Neuron (in vitro differentiated cells): ENCODE measurements around the gene ZC2HC1B.
"Not testable (repeated sequence)": the region's sequence is repeated elsewhere in the genome, so short reads cannot be mapped to it uniquely, and the experiment has no call there.

Experiments
- H2AFZ ChIP-seq: one replicate; pipeline ENCODE4 v1.6.1; 2013; ENCODE audit warnings: low read depth, mild to moderate bottlenecking, inconsistent platforms, low read length, moderate library complexity
- H3K27me3 ChIP-seq: one replicate; pipeline ENCODE4 v1.6.1; 2013; ENCODE audit warnings: low read length; ENCODE audit not compliant: insufficient read depth
- H3K36me3 ChIP-seq: one replicate; pipeline ENCODE4 v1.6.1; 2013; ENCODE audit warnings: low read length; ENCODE audit not compliant: insufficient read depth
- H3K4me1 ChIP-seq: one replicate; pipeline ENCODE4 v1.6.1; 2013; ENCODE audit warnings: low read length; ENCODE audit not compliant: insufficient read depth
- H3K4me3 ChIP-seq: 2 replicates; pipeline ENCODE4 v1.5.1; 2013; ENCODE audit warnings: mild to moderate bottlenecking, low read length, moderate library complexity
- H3K9me3 ChIP-seq: one replicate; pipeline ENCODE4 v1.6.1; 2013; ENCODE audit warnings: low read length

The ZC2HC1B gene

DNA sequence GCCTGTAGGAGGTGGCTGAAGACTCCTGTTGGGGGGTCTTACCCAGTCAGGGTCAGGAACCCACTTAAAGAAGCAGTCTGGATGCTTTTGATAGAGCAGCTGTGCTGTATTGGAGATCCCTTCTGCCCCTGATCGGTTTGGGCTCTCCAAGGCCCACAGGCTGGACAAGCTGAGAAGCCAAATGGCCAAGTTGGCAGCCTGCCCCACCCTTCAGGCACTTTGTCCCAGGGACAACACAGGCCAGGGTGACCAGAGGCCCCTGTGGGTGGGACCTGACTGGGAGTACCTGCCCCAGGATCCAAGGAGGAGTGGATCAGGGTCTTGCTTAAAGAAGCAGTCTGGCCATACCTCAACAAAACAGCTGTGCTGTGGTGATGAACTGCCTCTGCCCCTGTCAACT is 48.4 kb downstream of the ZC2HC1B start:
- H3K9me3 ChIP-seq: no peaks in the 10 kb centered on the region
- no peak overlapping the region for H2AFZ ChIP-seq
- no peaks in the 10 kb centered on the region for H3K4me1 ChIP-seq
- no peak overlapping the region for H3K4me3 ChIP-seq
- no peaks in the 10 kb centered on the region for H3K36me3 ChIP-seq
- no peaks in the 10 kb centered on the region for H3K27me3 ChIP-seq

DNA sequence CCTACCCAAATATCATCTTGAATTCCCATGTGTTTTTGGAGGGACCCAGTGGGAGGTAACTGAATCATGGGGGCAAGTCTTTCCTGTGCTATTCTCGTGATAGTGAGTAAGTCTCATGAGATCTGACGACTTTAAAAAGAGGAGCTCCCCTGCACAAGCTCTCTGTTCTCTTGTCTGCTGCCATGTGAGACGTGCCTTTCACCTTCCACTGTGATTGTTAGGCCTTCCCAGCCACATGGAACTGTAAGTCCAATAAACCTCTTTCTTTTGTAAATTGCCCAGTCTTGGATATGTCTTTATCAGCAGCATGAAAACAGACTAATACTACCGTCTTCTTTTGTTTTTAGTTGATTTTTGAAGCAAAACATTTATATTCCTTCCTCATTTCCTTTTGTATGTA is 52.8 kb downstream of the ZC2HC1B start:
- not testable (repeated sequence) for H3K4me3 ChIP-seq, H3K27me3 ChIP-seq, H2AFZ ChIP-seq, H3K4me1 ChIP-seq, H3K36me3 ChIP-seq, H3K9me3 ChIP-seq

DNA sequence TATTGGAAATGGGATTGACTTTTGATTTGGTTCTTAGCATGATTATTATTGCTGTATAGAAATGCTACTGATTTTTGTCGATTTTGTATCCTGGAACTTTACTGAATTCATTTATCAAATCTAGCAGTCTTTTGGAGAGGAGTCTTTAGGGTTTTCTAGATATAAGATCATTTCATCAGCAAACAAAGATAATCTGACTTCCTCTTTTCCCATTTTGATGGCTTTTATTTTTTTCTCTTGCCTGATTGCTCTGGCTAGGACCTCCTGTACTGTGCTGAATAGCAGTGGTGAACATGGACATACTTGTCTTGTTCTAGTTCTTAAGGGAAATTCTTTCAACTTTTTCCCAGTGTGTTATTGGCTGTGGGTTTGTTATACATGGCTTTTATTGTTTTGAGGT is 64.6 kb downstream of the ZC2HC1B start:
- H3K4me1 ChIP-seq: no peaks in the 10 kb centered on the region
- peaks cover 5% of the 10 kb centered on the region for H3K9me3 ChIP-seq
- no peak overlapping the region for H3K4me3 ChIP-seq
- H3K36me3 ChIP-seq: no peaks in the 10 kb centered on the region
- H2AFZ ChIP-seq: no peak overlapping the region
- no peaks in the 10 kb centered on the region for H3K27me3 ChIP-seq

DNA sequence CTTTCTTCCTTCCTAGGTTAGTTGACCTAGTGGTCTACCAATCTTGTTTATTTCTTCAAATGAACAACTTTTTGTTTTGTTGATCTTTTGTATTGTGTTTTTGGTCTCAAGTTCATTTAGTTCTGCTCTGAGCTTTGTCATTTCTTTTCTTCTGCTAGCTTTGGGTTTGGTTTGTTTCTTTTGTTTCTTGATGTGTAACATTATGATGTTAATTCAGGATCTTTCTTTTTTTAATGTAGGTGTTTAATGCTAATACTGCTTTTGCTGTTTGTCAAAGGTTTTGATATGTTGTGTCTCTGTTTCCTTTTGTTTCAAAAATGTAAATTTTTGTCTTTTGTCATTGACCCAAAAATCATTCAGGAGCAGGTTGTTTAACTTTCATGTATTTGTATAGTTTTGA is 65.7 kb downstream of the ZC2HC1B start:
- Histone ChIP-seq H3K36me3 (no peaks in the 10 kb centered on the region), H3K27me3 (no peaks in the 10 kb centered on the region), H3K9me3 (peaks cover 7% of the 10 kb centered on the region), H3K4me1 (no peaks in the 10 kb centered on the region), H3K4me3 (no peak overlapping the region), H2AFZ (no peak overlapping the region)

DNA sequence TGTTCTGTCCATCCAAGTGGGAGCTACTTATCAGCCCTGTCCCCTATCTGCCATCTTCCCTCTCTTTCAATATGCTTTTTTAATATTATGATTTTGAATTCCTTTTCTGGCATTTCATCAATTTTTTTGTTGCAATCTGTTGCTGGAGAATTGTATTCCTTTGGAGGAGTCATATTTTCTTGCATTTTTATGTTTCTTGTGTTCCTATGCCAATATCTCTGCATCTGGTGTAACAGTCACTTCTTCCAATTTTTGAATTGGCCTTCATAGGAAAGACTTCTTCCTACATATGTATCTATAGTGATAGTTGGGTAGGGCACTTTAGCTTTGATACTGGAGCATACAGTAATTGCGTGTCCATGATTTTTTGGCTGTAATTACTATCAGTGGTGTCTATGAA is 70.1 kb downstream of the ZC2HC1B start:
- peaks cover 5% of the 10 kb centered on the region for H3K9me3 ChIP-seq
- H3K27me3 ChIP-seq: no peaks in the 10 kb centered on the region
- no peaks in the 10 kb centered on the region for H3K36me3 ChIP-seq
- no peak overlapping the region for H3K4me3 ChIP-seq
- peaks cover 4% of the 10 kb centered on the region for H3K4me1 ChIP-seq
- H2AFZ ChIP-seq: no peak overlapping the region

DNA sequence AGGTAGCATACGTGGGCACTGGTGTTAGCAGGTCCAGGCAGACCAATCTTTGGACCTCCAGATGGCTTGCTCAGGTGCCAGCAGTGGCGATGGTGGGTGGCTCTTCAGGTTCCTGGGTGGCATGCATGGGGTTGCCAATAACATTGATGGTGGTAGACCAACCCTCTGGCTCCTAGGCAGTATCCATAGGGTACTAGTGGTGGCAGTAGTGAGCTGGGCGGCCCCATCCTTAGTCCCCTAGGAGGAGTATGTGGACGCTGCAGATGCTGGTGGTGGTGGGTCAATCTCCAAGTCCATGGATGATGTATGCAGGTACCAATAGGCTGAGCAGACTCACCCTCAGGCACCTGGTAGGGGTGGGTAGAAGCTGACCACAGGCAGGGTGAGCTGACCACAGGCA is 70.6 kb downstream of the ZC2HC1B start:
- H2AFZ ChIP-seq: no peak overlapping the region
- peaks cover 4% of the 10 kb centered on the region for H3K4me1 ChIP-seq
- H3K4me3 ChIP-seq: no peak overlapping the region
- peaks cover 5% of the 10 kb centered on the region for H3K9me3 ChIP-seq
- no peaks in the 10 kb centered on the region for H3K27me3 ChIP-seq
- H3K36me3 ChIP-seq: no peaks in the 10 kb centered on the region

DNA sequence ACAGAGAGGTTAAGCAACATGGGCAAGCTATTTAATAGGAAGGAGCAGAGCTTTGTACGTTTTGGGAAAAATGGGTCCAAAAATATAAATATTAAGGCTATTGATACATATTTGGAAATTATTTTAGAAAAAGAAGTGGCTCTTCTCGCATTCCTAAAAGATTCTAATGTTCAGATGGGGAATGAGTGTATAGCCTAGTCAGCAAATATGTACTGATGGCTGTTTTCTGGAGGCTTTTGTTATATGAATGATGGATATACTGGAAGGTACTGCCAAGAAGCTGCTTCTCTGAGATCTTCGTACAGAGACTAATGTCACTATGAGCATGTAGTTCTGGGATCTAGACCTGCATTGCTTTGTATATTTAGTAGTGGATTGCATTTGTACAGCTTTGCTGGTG is 72.1 kb downstream of the ZC2HC1B start:
- peaks cover 4% of the 10 kb centered on the region for H3K4me1 ChIP-seq
- no peak overlapping the region for H2AFZ ChIP-seq
- H3K36me3 ChIP-seq: no peaks in the 10 kb centered on the region
- no peaks in the 10 kb centered on the region for H3K27me3 ChIP-seq
- no peak overlapping the region for H3K4me3 ChIP-seq
- H3K9me3 ChIP-seq: peaks cover 5% of the 10 kb centered on the region

DNA sequence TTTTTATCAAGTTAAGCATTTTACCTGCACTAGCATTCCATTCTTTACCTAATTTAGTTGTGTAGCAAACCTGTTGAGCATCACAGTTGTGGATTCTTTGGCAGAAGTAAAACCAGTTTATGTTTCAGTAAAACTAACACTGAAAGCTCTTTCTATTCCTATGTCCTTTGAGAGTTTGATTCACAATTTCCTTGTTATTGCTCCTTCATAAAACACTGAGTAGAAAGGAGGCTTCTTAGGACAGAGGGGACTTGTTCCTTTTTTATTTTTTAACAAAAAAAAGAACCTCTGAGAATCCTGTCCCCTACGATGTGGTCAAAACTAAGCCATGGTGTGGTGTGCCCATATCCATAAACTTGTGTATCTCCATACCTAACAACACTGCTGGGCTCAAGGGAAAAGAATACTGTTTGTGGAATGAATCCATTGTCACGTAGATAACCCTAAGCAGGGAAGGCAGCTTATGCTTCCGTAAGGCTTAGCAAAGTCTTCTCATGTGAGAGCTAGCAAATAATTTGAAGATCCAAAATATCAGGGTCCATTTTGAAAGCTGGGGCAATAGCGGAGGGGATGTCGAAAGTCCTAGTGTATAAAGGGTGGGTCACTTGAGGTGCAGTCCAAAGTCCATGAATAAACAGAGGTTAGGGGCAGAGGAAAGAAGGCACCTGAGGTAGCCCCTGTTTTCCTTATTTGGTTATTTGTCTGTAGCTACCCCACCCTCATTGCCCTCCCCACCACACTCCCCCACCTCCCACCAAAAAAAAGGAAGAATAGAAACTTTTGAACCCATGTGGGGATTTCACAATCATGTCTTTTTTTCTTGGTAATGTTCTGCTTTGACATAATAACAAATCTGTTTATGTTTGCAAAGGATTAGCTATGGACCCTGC is 72.7 kb downstream of the ZC2HC1B start:
- no peaks in the 10 kb centered on the region for H3K36me3 ChIP-seq
- H3K4me3 ChIP-seq: no peak overlapping the region
- peaks cover 5% of the 10 kb centered on the region for H3K9me3 ChIP-seq
- H3K27me3 ChIP-seq: no peaks in the 10 kb centered on the region
- H2AFZ ChIP-seq: no peak overlapping the region
- H3K4me1 ChIP-seq: peaks cover 4% of the 10 kb centered on the region

DNA sequence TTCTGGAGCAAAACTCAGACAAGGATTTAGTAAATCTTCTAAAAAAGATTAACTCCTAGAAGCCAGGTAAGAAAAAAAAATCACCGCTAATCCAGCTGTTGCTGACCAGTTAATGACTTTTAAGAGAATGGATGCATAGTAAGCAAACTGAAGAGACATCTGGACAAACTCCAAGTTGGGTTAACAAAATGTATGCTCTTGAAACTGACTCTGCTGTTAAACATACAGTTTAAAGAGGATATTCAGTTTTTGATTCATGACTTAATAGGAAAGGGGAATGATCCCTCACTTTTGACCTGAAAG is 73.3 kb downstream of the ZC2HC1B start:
- peaks cover 5% of the 10 kb centered on the region for H3K9me3 ChIP-seq
- no peaks in the 10 kb centered on the region for H3K27me3 ChIP-seq
- H3K4me1 ChIP-seq: peaks cover 4% of the 10 kb centered on the region
- H2AFZ ChIP-seq: no peak overlapping the region
- H3K36me3 ChIP-seq: no peaks in the 10 kb centered on the region
- no peak overlapping the region for H3K4me3 ChIP-seq

DNA sequence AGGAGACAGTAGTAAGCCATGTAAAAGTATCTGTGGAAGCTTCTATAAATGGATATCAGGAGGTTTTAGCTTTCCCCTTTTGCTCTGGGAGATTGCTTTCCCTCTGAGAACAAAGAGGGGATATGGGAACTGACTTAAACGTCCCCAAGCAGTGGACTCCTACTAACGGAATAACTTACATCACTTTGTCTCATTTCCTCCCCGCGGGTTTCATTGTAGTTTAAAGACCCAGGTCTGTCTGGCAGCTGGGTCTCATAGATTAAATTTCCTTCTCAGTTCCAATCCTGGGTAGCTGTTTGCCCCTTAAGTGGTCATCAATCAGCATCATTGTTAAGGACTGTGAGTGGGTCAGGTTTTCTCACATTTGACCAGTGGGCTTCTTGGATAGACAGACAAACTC is 75.1 kb downstream of the ZC2HC1B start:
- Histone ChIP-seq H3K27me3 (no peaks in the 10 kb centered on the region), H3K36me3 (no peaks in the 10 kb centered on the region), H3K4me3 (no peak overlapping the region), H2AFZ (no peak overlapping the region), H3K4me1 (peaks cover 4% of the 10 kb centered on the region), H3K9me3 (peaks cover 1% of the 10 kb centered on the region)

DNA sequence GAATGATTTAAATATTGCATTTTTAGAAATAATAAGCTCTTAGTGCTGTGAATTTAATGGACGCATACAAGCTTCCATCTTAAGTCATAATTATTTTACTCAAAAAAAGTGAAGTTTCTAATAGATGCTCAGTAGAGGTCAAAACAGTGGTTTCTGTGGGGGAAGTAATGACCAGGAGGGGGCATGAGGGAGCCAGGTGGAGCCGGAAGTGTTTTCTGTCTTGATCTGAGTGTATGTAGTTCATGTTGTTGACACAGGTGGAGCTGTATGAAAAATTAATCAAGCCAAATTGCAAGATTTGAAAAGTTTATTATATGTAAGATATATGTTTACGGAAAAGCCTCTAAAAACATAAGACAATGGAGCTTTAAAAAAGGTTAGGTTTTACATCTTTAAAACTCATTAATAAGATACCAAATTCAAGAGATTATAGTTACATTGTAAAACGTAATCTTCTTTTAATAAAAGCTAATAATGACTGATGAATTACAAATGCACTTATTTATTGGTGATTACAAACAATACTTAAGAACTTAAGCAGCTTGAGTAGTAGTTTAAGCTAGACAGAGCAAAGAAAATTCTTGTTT is 75.8 kb downstream of the ZC2HC1B start:
- no peaks in the 10 kb centered on the region for H3K9me3 ChIP-seq
- no peak overlapping the region for H2AFZ ChIP-seq
- H3K27me3 ChIP-seq: no peaks in the 10 kb centered on the region
- no peaks in the 10 kb centered on the region for H3K36me3 ChIP-seq
- no peak overlapping the region for H3K4me3 ChIP-seq
- H3K4me1 ChIP-seq: peaks cover 4% of the 10 kb centered on the region

DNA sequence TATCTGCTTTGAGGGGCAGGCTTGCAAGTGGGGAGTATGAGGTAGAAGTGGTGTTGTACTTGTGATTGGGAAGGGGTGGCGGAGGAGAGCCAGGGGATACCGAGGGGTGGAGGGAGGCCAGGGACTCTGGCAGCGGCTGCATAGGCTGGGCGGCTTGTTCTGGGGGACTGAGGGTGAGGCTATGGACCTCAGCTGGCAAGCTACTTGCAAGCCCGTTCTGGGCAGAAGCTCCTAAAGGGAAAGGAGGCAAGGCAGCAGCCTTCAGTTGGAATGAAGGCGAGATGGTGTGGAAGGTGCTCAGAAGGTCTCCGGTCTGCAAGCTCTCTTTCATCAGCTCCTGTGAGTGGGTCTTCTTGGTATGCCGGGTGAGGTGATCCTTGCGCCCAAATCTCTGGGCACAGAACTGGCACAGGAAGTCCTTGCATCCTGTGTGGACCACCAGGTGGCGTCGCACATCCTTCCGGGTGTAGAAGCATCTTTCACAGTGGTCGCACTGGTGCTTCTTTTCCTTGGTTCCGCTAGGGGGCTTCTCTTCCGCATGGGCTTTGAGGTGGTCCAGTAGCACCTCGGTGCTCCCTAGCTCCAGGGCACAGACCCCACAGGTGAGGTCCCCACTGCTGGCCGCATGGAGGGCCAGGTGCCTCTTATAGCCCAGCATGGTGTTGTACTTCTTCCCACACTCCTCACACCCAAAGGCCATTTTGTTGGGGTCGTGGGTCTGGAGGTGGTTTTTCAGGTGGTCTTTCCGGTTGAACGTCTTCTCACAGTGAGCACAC is 77.8 kb downstream of the ZC2HC1B start:
- Histone ChIP-seq H2AFZ (no peak overlapping the region), H3K27me3 (no peaks in the 10 kb centered on the region), H3K4me1 (peaks cover 4% of the 10 kb centered on the region), H3K9me3 (no peaks in the 10 kb centered on the region), H3K36me3 (peaks cover 2% of the 10 kb centered on the region), H3K4me3 (no peak overlapping the region)

DNA sequence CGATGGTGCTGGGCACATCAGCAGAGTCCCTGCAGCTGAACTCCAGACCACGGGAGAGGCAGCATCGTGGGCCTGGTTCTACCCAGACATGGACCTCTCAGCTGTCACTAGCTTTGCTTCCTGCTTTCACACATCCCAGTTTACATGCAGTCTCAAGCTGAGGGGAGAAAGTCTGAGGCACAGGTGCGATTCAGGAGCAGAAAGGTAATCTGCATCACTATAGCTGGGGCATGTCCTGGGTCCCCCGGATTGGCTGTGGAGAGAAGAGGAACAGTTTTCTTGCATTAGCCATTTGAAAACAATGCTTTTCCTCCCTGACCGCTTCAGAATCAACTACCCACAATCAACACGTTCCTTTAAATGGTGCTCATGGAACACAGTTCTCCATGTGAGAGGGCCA is 83.9 kb downstream of the ZC2HC1B start:
- Histone ChIP-seq H3K36me3 (peaks cover 7% of the 10 kb centered on the region), H3K27me3 (no peaks in the 10 kb centered on the region), H2AFZ (no peak overlapping the region), H3K4me1 (no peaks in the 10 kb centered on the region), H3K9me3 (peaks cover 3% of the 10 kb centered on the region), H3K4me3 (no peak overlapping the region)
